OCI-LY7 (cell line): Measurements from ENCODE around the gene MADD. TPM values are rescaled to one million over a fixed set of nuclear protein-coding genes. Genes with fewer than 3 reads are reported as not detected.

Experiments
- BruUV-seq: library from RNA; stranded (reverse); fragments of 400-500 nt; replicated peaks from 2 replicates; lab custom pipeline; 2021; lab: Mats Ljungman, UMichigan
- CTCF ChIA-PET: fragments of 300-600 bp; sonication (Branson Sonifier 250); formaldehyde crosslinking; loops from one replicate; lab custom pipeline; 2022; ENCODE audit warnings: antibody characterized with exemption; ENCODE audit not compliant: unreplicated experiment; lab: Charles Lee
- POLR2A ChIA-PET: fragments of 300-600 bp; sonication (Branson Sonifier 250); formaldehyde crosslinking; loops from one replicate; lab custom pipeline; 2022; ENCODE audit warnings: antibody characterized with exemption; lab: Charles Lee
- DNase-seq: peaks from one replicate; pipeline ENCODE4 v3.0.0-alpha.2; 2015; ENCODE audit warnings: low spot score
- H2AFZ ChIP-seq: fragments of 200-600 bp; sonication (generic), shearing (Covaris generic); 2 replicates; pipeline ENCODE4 v1.6.1; 2014; ENCODE audit warnings: mild to moderate bottlenecking, antibody characterized with exemption, low read length, moderate library complexity
- H3K27ac ChIP-seq: fragments of 200-600 bp; sonication (generic); 2 replicates; pipeline ENCODE4 v1.5.1; 2014; ENCODE audit warnings: mixed run types, low read depth, mild to moderate bottlenecking, moderate library complexity, low read length, inconsistent platforms; ENCODE audit not compliant: poor library complexity, severe bottlenecking
- H3K36me3 ChIP-seq: fragments of 200-600 bp; sonication (generic); 2 replicates; pipeline ENCODE4 v1.6.1; 2014; ENCODE audit warnings: mild to moderate bottlenecking, antibody characterized with exemption, low read length, moderate library complexity, mixed read lengths; ENCODE audit not compliant: insufficient read depth
- H3K4me1 ChIP-seq: fragments of 200-600 bp; sonication (generic); 2 replicates; pipeline ENCODE4 v1.5.1; 2014; ENCODE audit warnings: mild to moderate bottlenecking, low read length; ENCODE audit not compliant: insufficient read depth, poor library complexity, severe bottlenecking
- H3K4me2 ChIP-seq: fragments of 200-600 bp; sonication (generic); 2 replicates; pipeline ENCODE4 v1.6.1; 2014; ENCODE audit warnings: mild to moderate bottlenecking, low read length
- H3K4me3 ChIP-seq: fragments of 200-600 bp; sonication (generic); 2 replicates; pipeline ENCODE4 v1.5.1; 2014; ENCODE audit warnings: mild to moderate bottlenecking, low read depth, low read length; ENCODE audit not compliant: poor library complexity, severe bottlenecking
- H3K79me2 ChIP-seq: fragments of 200-600 bp; sonication (generic); 2 replicates; pipeline ENCODE4 v1.6.1; 2016; ENCODE audit warnings: low read depth, mild to moderate bottlenecking, low read length, moderate library complexity, mixed read lengths; ENCODE audit not compliant: insufficient read depth
- H3K9me2 ChIP-seq: fragments of 200-600 bp; sonication (generic); 2 replicates; pipeline ENCODE4 v1.6.1; 2016; ENCODE audit warnings: mild to moderate bottlenecking, low read length, mixed read lengths; ENCODE audit not compliant: insufficient read depth
- H3K9me3 ChIP-seq: fragments of 200-600 bp; sonication (generic); 2 replicates; pipeline ENCODE4 v1.6.1; 2014; ENCODE audit warnings: mild to moderate bottlenecking, mixed run types, low read length, mixed read lengths
- H4K20me1 ChIP-seq: fragments of 200-600 bp; sonication (generic); 2 replicates; pipeline ENCODE4 v1.6.1; 2014; ENCODE audit warnings: mild to moderate bottlenecking, antibody characterized with exemption, low read length, moderate library complexity, mixed read lengths; ENCODE audit not compliant: insufficient read depth
- CTCF ChIP-seq: fragments of 200-600 bp; sonication (generic); conservative IDR thresholded peaks from 2 replicates; pipeline ENCODE4 v1.5.1; 2014; ENCODE audit warnings: mild to moderate bottlenecking, antibody characterized with exemption, low read length, moderate library complexity, mixed read lengths
- EZH2phosphoT487 ChIP-seq: fragments of 200-600 bp; sonication (generic); IDR thresholded peaks from 2 replicates; pipeline ENCODE4 v1.6.1; 2018; ENCODE audit warnings: low read depth, borderline replicate concordance, mild to moderate bottlenecking, mixed run types, antibody characterized with exemption, low read length, moderate library complexity, mixed read lengths
- intact Hi-C: fragments of 100-400 bp; cut with micrococcal nuclease; formaldehyde crosslinking; loops from one replicate; pipeline ENCODE4 v1.10.0; 2022; ENCODE audit not compliant: unreplicated experiment
- total RNA-seq, 2 experiments: library from RNA; depleted of rRNA in 1 of 2; stranded (reverse); fragments of >200 nt in 1 of 2; shearing (Covaris generic) in 1 of 2; gene quantifications; 2 replicates each; pipeline ENCODE4 v1.2.3, GENCODE V29; 2014 to 2022

MADD gene
- total RNA-seq, 2 experiments from 2014 or later = 32.1 to 47.8 TPM

GRCh38 chr11:47378836-47379170, 108.9 kb downstream of the MADD start:
- Histone ChIP-seq H3K9me3 (no peaks in the 10 kb centered on the region), H3K4me2 (peak overlapping the region; percentile 85), H3K4me1 (peaks cover 43% of the 10 kb centered on the region), H4K20me1 (no peaks in the 10 kb centered on the region), H2AFZ (peak overlapping the region; percentile 26; the same call in 1 of the 2 replicates), H3K4me3 (peak overlapping the region; percentile 79), H3K9me2 (no peaks in the 10 kb centered on the region), H3K27ac (peak overlapping the region; percentile 67), H3K79me2 (peaks cover 24% of the 10 kb centered on the region), H3K36me3 (peaks cover 17% of the 10 kb centered on the region)
- DNase-seq = no peak
- intact Hi-C loops = loop anchor here (1.0 to 10.0 kb wide), 3 partner anchors 21 to 76 kb away; partner anchors contain the start of gene SLC39A13
- TSS peak; percentile 92 for BruUV-seq
- CTCF ChIA-PET = interaction anchor here (0.6 to 0.9 kb wide), 3 partner anchors 15 to 158 kb away, joined by 3 to 4 read pairs (median 3); no protein-coding TSS in a partner anchor
- TF ChIP-seq EZH2phosphoT487 (no peak), CTCF (no peak)
- POLR2A ChIA-PET = interaction anchor here (0.5 to 1.6 kb wide), 10 partner anchors 9 to 222 kb away, joined by 3 to 19 read pairs (median 6); no protein-coding TSS in a partner anchor

GRCh38 chr11:47379317-47379716, 109.4 kb downstream of the MADD start:
- no TSS peak for BruUV-seq
- POLR2A ChIA-PET = interaction anchor here (0.5 to 1.6 kb wide), 8 partner anchors 8 to 28 kb away, joined by 3 to 19 read pairs (median 6); no protein-coding TSS in a partner anchor

More at GRCh38 chr11:47379317-47379716, 109.4 kb downstream of the MADD start:
- intact Hi-C loops = loop anchor here (10.0 kb wide), 1 partner anchor 75 kb away; no protein-coding TSS in a partner anchor
- no peaks in the 10 kb centered on the region for H4K20me1 ChIP-seq
- H3K4me3 ChIP-seq = no peak overlapping the region
- DNase-seq = no peak
- CTCF ChIA-PET = interaction anchor here (1.0 kb wide), 1 partner anchor 17 kb away, joined by 3 read pairs; no protein-coding TSS in a partner anchor
- peaks cover 12% of the 10 kb centered on the region for H3K36me3 ChIP-seq
- no peaks in the 10 kb centered on the region for H3K9me3 ChIP-seq
- H3K9me2 ChIP-seq = no peaks in the 10 kb centered on the region
- H3K79me2 ChIP-seq = peaks cover 24% of the 10 kb centered on the region
- TF ChIP-seq CTCF (no peak), EZH2phosphoT487 (no peak)
- peak overlapping the region; percentile 67 for H3K27ac ChIP-seq
- H2AFZ ChIP-seq = no peak overlapping the region
- H3K4me2 ChIP-seq = peak overlapping the region; percentile 85
- H3K4me1 ChIP-seq = peaks cover 38% of the 10 kb centered on the region

Other genes with a start within 250 kb of the MADD start
- gene ARFGAP2, start 93.3 kb upstream of the MADD start, total RNA-seq (2014; rRNA removed; shearing (Covaris generic)) = 116 and 136 TPM in 2 replicates
- 126 and 135 TPM in 2 replicates for gene ARFGAP2, start 93.3 kb upstream of the MADD start, total RNA-seq (2022)
- not detected in 2 replicates for gene PACSIN3, start 83.7 kb upstream of the MADD start, total RNA-seq (2014; rRNA removed; shearing (Covaris generic))
- not detected in 2 replicates for gene PACSIN3, start 83.7 kb upstream of the MADD start, total RNA-seq (2022)
- gene DDB2, start 55.2 kb upstream of the MADD start, total RNA-seq (2014; rRNA removed; shearing (Covaris generic)) = 15.6 and 19.9 TPM in 2 replicates
- gene DDB2, start 55.2 kb upstream of the MADD start, total RNA-seq (2022) = 36.0 and 39.4 TPM in 2 replicates
- 24.5 TPM in 2 replicates for gene ACP2, start 21.3 kb upstream of the MADD start, total RNA-seq (2014; rRNA removed; shearing (Covaris generic))
- gene ACP2, start 21.3 kb upstream of the MADD start, total RNA-seq (2022) = 24.2 and 26.5 TPM in 2 replicates
- 6.2 and 7.7 TPM in 2 replicates for gene NR1H3, start 12.1 kb upstream of the MADD start, total RNA-seq (2014; rRNA removed; shearing (Covaris generic))
- gene NR1H3, start 12.1 kb upstream of the MADD start, total RNA-seq (2022) = 14.4 and 14.7 TPM in 2 replicates
- 0.10 and 0.25 TPM in 2 replicates for gene MYBPC3, start 82.6 kb downstream of the MADD start, total RNA-seq (2014; rRNA removed; shearing (Covaris generic))
- 0.18 and 0.29 TPM in 2 replicates for gene MYBPC3, start 82.6 kb downstream of the MADD start, total RNA-seq (2022)
- 48.9 and 79.6 TPM in 2 replicates for gene SPI1, start 108.4 kb downstream of the MADD start, total RNA-seq (2014; rRNA removed; shearing (Covaris generic))
- 71.2 and 73.3 TPM in 2 replicates for gene SPI1, start 108.4 kb downstream of the MADD start, total RNA-seq (2022)
- gene SLC39A13, start 138.5 kb downstream of the MADD start, total RNA-seq (2014; rRNA removed; shearing (Covaris generic)) = 31.6 and 31.8 TPM in 2 replicates
- gene SLC39A13, start 138.5 kb downstream of the MADD start, total RNA-seq (2022) = 30.5 and 33.9 TPM in 2 replicates
- gene PSMC3, start 156.3 kb downstream of the MADD start, total RNA-seq (2014; rRNA removed; shearing (Covaris generic)) = 122 and 135 TPM in 2 replicates
- gene PSMC3, start 156.3 kb downstream of the MADD start, total RNA-seq (2022) = 127 and 144 TPM in 2 replicates
- gene RAPSN, start 179.0 kb downstream of the MADD start, total RNA-seq (2014; rRNA removed; shearing (Covaris generic)) = 0.26 TPM in 1 of 2 replicates, not detected in the other
- not detected in 2 replicates for gene RAPSN, start 179.0 kb downstream of the MADD start, total RNA-seq (2022)